Large intestine (tissue), 3 donors: Measurements from ENCODE around the gene MBLAC1. TPM values are rescaled to one million over a fixed set of nuclear protein-coding genes. Genes with fewer than 3 reads are reported as not detected.
A peak's percentile ranks its signal among the peaks of the same experiment; 100 is the strongest.
"Not testable (repeated sequence)": the region's sequence is repeated elsewhere in the genome, so short reads cannot be mapped to it uniquely, and the experiment has no call there.

Experiments
- DNase-seq, 2 donors: peaks; one replicate each; pipeline versions ENCODE4 v3.0.0 to v3.0.0-alpha.2; 2013
- H3K27ac ChIP-seq: one replicate; pipeline ENCODE4 v1.5.1; 2013; ENCODE audit warnings: low read length
- H3K27me3 ChIP-seq: 2 replicates; pipeline ENCODE4 v1.6.1; 2013; ENCODE audit warnings: low read length; ENCODE audit not compliant: control insufficient read depth, insufficient read depth
- H3K36me3 ChIP-seq: 2 replicates; pipeline ENCODE4 v1.6.1; 2013; ENCODE audit warnings: low read length; ENCODE audit not compliant: control insufficient read depth, insufficient read depth
- H3K4me1 ChIP-seq: one replicate; pipeline ENCODE4 v1.6.1; 2013; ENCODE audit warnings: low read length; ENCODE audit not compliant: control insufficient read depth, insufficient read depth
- H3K4me3 ChIP-seq: one replicate; pipeline ENCODE4 v1.5.1; 2013; ENCODE audit warnings: low read length
- H3K9me3 ChIP-seq: one replicate; pipeline ENCODE4 v1.6.1; 2013; ENCODE audit warnings: mild to moderate bottlenecking, low read depth, low read length, moderate library complexity; ENCODE audit not compliant: control insufficient read depth
- WGBS: methylation state at CpG from one replicate; pipeline ENCODE4 v1.1.5; 2013; ENCODE audit warnings: low lambda C conversion rate; ENCODE audit not compliant: insufficient coverage; 5-methylcytosine and 5-hydroxymethylcytosine counted together
- polyA plus RNA-seq: library from polyadenylated mRNA; unstranded; fragments of 120-200 nt; gene quantifications from one replicate; pipeline ENCODE4 v1.2.1, GENCODE V29; 2013

The MBLAC1 gene
- polyA plus RNA-seq, 1 donor, result 2.8 TPM

- WGBS, result no CpG with 5 or more reads among the region's 3 CpGs
- H3K27me3 ChIP-seq, result no peaks in the 10 kb centered on the region
- H3K4me1 ChIP-seq, result peaks cover 6% of the 10 kb centered on the region
- H3K9me3 ChIP-seq, result no peaks in the 10 kb centered on the region
- H3K4me3 ChIP-seq, result no peak overlapping the region
- no peaks in the 10 kb centered on the region for H3K36me3 ChIP-seq
- DNase-seq, result peak; percentile 52 to 76
- H3K27ac ChIP-seq, result peak overlapping the region; percentile 68
Observed at GRCh38 chr7:100141555-100141949, 14.8 kb downstream of the MBLAC1 start.

DNA sequence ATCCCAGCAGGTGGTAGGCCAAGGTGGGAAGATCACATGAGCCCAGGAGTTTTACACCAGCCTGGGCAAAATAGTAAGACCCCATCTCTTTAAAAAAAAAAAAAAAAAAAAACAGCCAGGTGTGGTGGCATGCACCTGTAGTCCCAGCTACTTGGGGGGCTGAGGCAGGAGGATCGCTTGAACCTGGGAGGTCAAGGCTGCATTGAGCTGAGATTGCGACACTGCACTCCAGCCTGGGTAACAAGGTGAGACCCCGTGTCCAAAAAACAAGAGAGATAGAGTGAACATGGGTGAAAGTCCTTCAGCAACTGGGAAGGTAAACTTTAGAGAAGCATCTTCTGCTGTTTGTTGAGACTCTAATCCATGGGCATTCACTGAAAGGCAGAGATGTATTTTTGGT lies 15.7 kb downstream of the MBLAC1 start:
- H3K27me3 ChIP-seq, result no peaks in the 10 kb centered on the region

GRCh38 chr7:100146350-100146749 lies 19.6 kb downstream of the MBLAC1 start:
- peaks cover 21% of the 10 kb centered on the region for H3K4me1 ChIP-seq
- H3K27ac ChIP-seq, H3K36me3 ChIP-seq, H3K9me3 ChIP-seq, H3K27me3 ChIP-seq, DNase-seq, H3K4me3 ChIP-seq: not testable (repeated sequence)
- WGBS, result no CpG with 5 or more reads among the region's 4 CpGs

More for the DNA sequence above, 15.7 kb downstream of the MBLAC1 start:
- no peak overlapping the region for H3K4me3 ChIP-seq
- H3K36me3 ChIP-seq, result no peaks in the 10 kb centered on the region
- H3K4me1 ChIP-seq, result peaks cover 6% of the 10 kb centered on the region
- no CpG with 5 or more reads among the region's 3 CpGs for WGBS
- DNase-seq, result no peak
- H3K9me3 ChIP-seq, result no peaks in the 10 kb centered on the region
- H3K27ac ChIP-seq, result peak overlapping the region; percentile 32

DNA sequence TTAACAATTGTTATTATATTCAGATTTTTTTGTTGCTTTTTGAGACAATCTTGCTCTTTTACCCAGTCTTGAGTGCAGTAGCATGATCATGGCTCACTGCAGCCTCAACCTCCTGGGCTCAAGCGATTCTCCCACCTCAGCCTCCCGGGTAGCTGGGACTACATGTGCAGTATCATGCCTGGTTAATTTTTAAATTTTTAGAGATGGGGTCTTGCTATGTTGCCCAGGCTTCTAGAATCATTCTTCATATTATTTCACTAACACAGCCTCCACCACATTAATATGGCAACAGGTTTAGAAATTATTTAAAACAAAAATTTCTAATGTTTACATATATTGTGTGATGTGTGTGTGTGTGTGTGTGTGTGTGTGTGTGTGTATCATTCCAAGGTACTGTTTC lies 20.5 kb downstream of the MBLAC1 start:
- Histone ChIP-seq H3K27ac (no peak overlapping the region), H3K36me3 (peaks cover 4% of the 10 kb centered on the region), H3K4me1 (peaks cover 24% of the 10 kb centered on the region), H3K9me3 (no peaks in the 10 kb centered on the region), H3K27me3 (no peaks in the 10 kb centered on the region), H3K4me3 (no peak overlapping the region)
- WGBS, result no CpG with 5 or more reads among the region's 2 CpGs
- no peak for DNase-seq

DNA sequence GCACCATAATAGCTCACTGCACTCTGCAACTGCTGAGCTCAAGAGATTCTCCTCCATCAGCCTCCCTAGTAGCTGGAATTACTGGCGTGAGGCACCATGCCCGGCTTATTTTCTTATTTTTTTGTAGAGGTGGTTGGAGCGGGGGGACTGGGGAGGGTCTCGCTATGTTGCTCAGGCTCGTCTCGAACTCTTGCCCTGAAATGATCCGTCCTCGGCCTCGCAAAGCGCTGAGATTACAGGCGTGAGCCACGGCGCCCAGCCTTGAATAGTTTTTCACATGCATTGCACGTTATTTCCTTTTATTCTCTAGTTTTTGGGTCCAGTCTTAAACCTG lies 21.4 kb downstream of the MBLAC1 start:
- no peak for DNase-seq
- Histone ChIP-seq H3K4me1 (peaks cover 29% of the 10 kb centered on the region), H3K27ac (peak overlapping the region; percentile 76), H3K36me3 (peaks cover 9% of the 10 kb centered on the region), H3K27me3 (no peaks in the 10 kb centered on the region), H3K4me3 (peak overlapping the region; percentile 95), H3K9me3 (no peaks in the 10 kb centered on the region)
- no CpG with 5 or more reads among the region's 14 CpGs for WGBS

GRCh38 chr7:100148559-100149328 lies 22.0 kb downstream of the MBLAC1 start, which contains the start of gene LAMTOR4:
LAMTOR4 (plus strand) TSS chr7:100148918; CDS start chr7:100148973, 55 bp downstream.
- WGBS, result no CpG with 5 or more reads among the region's 46 CpGs
- peak within 1 kb of the TSS; percentile 95 for H3K4me3 ChIP-seq

GRCh38 chr7:100152404-100152803 lies 25.6 kb downstream of the MBLAC1 start:
- no peak overlapping the region for H3K4me3 ChIP-seq
- peaks cover 44% of the 10 kb centered on the region for H3K36me3 ChIP-seq
- H3K4me1 ChIP-seq, result peaks cover 67% of the 10 kb centered on the region
- H3K27ac ChIP-seq, result no peak overlapping the region
- H3K9me3 ChIP-seq, result no peaks in the 10 kb centered on the region
- DNase-seq, result no peak
- H3K27me3 ChIP-seq, result no peaks in the 10 kb centered on the region

More at GRCh38 chr7:100148559-100149328, 22.0 kb downstream of the MBLAC1 start, which contains the start of gene LAMTOR4:
- DNase-seq, result peak; percentile 99 to 100
- peaks cover 34% of the 10 kb centered on the region for H3K4me1 ChIP-seq
- peaks cover 14% of the 10 kb centered on the region for H3K36me3 ChIP-seq
- no peaks in the 10 kb centered on the region for H3K9me3 ChIP-seq
- H3K27ac ChIP-seq, result peak within 1 kb of the TSS; percentile 76
- H3K27me3 ChIP-seq, result no peaks in the 10 kb centered on the region

DNA sequence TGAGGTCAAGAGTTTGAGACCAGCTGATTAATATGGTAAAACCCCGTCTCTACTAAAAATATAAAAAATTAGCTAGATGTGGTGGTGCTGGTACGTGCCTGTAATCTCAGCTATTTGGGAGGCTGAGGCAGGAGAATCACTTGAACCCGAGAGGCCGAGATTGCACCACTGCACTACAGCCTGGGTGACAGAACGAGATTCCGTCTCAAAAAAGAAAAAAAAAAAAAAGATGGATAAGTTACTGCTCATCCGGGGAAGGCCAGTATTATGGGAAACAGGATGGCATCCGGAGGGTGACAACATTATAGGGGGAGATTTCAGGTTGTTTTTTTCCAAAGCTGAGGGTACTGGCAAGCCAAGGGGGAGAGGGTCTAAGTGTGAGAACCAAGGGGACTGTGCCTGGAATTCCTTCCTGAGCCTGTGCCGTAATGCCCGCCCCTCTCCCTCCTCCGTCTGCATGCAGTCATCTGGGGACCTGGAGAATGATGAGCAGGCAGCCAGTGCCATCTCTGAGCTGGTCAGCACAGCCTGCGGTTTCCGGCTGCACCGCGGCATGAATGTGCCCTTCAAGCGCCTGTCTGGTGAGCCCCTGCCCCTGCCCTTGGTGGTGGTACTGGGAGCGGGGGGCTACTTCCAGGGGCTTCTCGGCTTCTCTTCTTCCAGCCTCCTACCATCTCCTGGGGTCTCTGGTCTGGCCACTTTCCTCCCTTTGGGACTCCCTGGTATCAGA lies 26.3 kb downstream of the MBLAC1 start:
- Histone ChIP-seq H3K4me1 (peaks cover 69% of the 10 kb centered on the region), H3K27me3 (no peaks in the 10 kb centered on the region), H3K9me3 (no peaks in the 10 kb centered on the region), H3K36me3 (peaks cover 44% of the 10 kb centered on the region), H3K4me3 (no peak overlapping the region), H3K27ac (peak overlapping the region; percentile 77)
- WGBS, result 100% methylated on average over 2 of the region's 18 CpGs
- no peak for DNase-seq

DNA sequence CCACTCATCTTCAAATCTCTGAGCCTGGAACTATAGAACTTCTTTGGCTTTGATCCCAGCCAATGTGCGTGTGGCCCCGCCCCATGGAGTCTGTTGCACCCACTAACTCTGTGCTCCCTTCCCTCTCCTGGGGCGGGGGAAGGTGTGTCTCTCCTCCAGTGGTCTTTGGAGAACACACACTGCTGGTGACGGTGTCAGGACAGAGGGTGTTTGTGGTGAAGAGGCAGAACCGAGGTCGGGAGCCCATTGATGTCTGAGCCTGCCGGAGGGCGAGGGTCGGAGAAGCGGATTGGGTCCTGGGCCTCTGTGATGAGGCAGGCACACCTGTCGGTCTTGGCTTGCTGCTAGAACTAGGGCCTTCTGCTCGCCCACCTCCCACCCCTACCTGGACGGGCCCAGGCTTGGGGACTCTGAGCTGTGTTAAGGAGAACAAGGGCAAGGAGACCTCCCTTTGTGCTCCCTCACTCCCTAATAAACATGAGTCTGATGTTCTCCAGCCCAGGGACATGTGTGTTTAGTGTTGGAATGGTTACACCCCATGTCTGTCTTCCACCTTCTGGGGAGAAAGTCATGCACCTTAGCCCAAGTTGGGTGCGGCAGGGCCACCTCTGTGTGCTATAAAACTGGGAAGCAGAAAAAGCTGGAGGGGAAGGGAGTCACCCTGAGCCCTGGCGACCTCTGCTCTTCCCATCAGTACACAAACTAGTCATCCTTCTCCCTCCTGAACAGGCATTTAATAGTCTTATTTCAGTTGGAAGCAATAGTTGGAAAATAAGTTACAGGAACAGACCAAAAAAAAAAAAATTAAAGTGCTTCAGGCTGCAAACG lies 27.2 kb downstream of the MBLAC1 start:
- Histone ChIP-seq H3K27me3 (no peaks in the 10 kb centered on the region), H3K27ac (peak overlapping the region; percentile 77), H3K36me3 (peaks cover 44% of the 10 kb centered on the region), H3K4me1 (peaks cover 66% of the 10 kb centered on the region), H3K9me3 (no peaks in the 10 kb centered on the region), H3K4me3 (no peak overlapping the region)
- 57% methylated on average over 1 of the region's 16 CpGs for WGBS
- peak; percentile 49 to 76 for DNase-seq
